B cell (primary cell): ENCODE measurements around the gene ELL.

Experiments used
- CTCF ChIP-seq: fragments of 200-600 bp; IDR thresholded peaks from one replicate; pipeline ENCODE4 v1.8.0; 2022; ENCODE audit warnings: antibody characterized with exemption, mild to moderate bottlenecking
- EZH2 ChIP-seq: IDR thresholded peaks from 2 replicates; pipeline ENCODE4 v1.6.1; 2012; ENCODE audit warnings: borderline replicate concordance, low read depth, mild to moderate bottlenecking, moderate library complexity, low read length; ENCODE audit not compliant: insufficient read depth, poor library complexity, severe bottlenecking

GRCh38 chr19:18441804-18442788 is 79.8 kb downstream of the ELL start:
- TF ChIP-seq CTCF = no peak
- TF ChIP-seq EZH2 = no peak
